CD4-positive, alpha-beta T cell treated with Interleukin-17A for 1 hour (primary cell): Measurements from ENCODE around the gene CPA4.

Experiments used
- DNase-seq: peaks from one replicate; pipeline ENCODE4 v3.0.0-alpha.2; 2020

The CPA4 gene

DNA sequence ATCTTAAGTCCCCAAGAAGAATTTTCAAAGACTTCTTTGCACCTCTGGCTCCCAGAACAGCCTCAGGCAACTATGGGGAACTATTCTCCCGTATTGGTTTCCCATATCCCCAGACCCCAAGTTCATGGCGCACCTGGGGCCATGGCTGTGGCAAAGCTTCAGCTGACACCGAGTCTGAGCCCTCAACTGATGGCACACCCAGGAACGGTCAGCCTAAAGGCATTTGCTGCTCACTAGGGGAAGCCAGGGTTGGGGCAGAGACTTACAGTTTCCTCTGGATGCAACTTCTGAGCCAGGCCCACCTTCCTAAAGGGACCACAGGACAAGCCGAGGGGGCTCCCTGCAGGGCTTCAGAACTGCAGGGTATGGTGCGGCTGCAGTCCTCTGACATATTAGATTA lies 73.6 kb downstream of the CPA4 start:
- no peak for DNase-seq

GRCh38 chr7:130367088-130367755 lies 74.3 kb downstream of the CPA4 start:
- DNase-seq: peak; percentile 53

- no peak for DNase-seq
Observed at GRCh38 chr7:130367836-130368746, 75.1 kb downstream of the CPA4 start.

- no peak for DNase-seq
Observed at GRCh38 chr7:130369110-130369711, 76.2 kb downstream of the CPA4 start.

- DNase-seq: no peak
Observed at GRCh38 chr7:130369831-130370550, 77.0 kb downstream of the CPA4 start.

- no peak for DNase-seq
Observed at GRCh38 chr7:130371046-130371445, 78.1 kb downstream of the CPA4 start.

GRCh38 chr7:130372402-130373165 lies 79.6 kb downstream of the CPA4 start:
- DNase-seq: no peak
